NOMO-1 (cell line): ENCODE results near the gene PRKN.
A peak's percentile ranks its signal among the peaks of the same experiment; 100 is the strongest.

Experiments
- DNase-seq, 2 experiments: peaks; one replicate each; lab custom pipeline; 2025; ENCODE audit not compliant: unreplicated experiment in 2 of 2; lab: John Stamatoyannopoulos, UW

The PRKN gene

GRCh38 chr6:161654209-161654608 is 1073.4 kb downstream of the PRKN start:
- no peak for DNase-seq

GRCh38 chr6:161651949-161652348 is 1075.6 kb downstream of the PRKN start:
- no peak for DNase-seq

- no peak for DNase-seq
These were observed 1077.7 kb downstream of the PRKN start for GRCh38 chr6:161649841-161650240.

- no peak for DNase-seq
These were observed 1078.5 kb downstream of the PRKN start for GRCh38 chr6:161649068-161649467.

- no peak for DNase-seq
These were observed 1080.3 kb downstream of the PRKN start for GRCh38 chr6:161647234-161647633.

- no peak for DNase-seq
These were observed 1083.0 kb downstream of the PRKN start for GRCh38 chr6:161644521-161644920.

GRCh38 chr6:161641175-161641574 is 1086.4 kb downstream of the PRKN start:
- no peak for DNase-seq

- DNase-seq: no peak
These were observed 1087.8 kb downstream of the PRKN start for GRCh38 chr6:161639772-161640171.

- no peak for DNase-seq
These were observed 1089.9 kb downstream of the PRKN start for GRCh38 chr6:161637658-161638057.

GRCh38 chr6:161636882-161637430 is 1090.6 kb downstream of the PRKN start:
- no peak for DNase-seq

- no peak for DNase-seq
These were observed 1091.6 kb downstream of the PRKN start for GRCh38 chr6:161635975-161636374.

- DNase-seq: no peak
These were observed 1092.7 kb downstream of the PRKN start for GRCh38 chr6:161634916-161635315.

- no peak for DNase-seq
These were observed 1095.8 kb downstream of the PRKN start for GRCh38 chr6:161631676-161632194.

GRCh38 chr6:161630674-161631073 is 1096.9 kb downstream of the PRKN start:
- DNase-seq: no peak

- no peak for DNase-seq
These were observed 1101.4 kb downstream of the PRKN start for GRCh38 chr6:161626132-161626676.

- DNase-seq: no peak
These were observed 1103.5 kb downstream of the PRKN start for GRCh38 chr6:161624111-161624510.

GRCh38 chr6:161622779-161623178 is 1104.8 kb downstream of the PRKN start:
- DNase-seq: no peak

- DNase-seq: peak in 1 of 2 experiments; percentile 63
These were observed 1108.6 kb downstream of the PRKN start for GRCh38 chr6:161618831-161619454.

- no peak for DNase-seq
These were observed 1113.9 kb downstream of the PRKN start for GRCh38 chr6:161613711-161614110.

- DNase-seq: no peak
These were observed 1118.8 kb downstream of the PRKN start for GRCh38 chr6:161608771-161609170.

- DNase-seq: no peak
These were observed 1119.8 kb downstream of the PRKN start for GRCh38 chr6:161607696-161608297.

- DNase-seq: no peak
These were observed 1125.2 kb downstream of the PRKN start for GRCh38 chr6:161602359-161602758.
